Right atrium auricular region (tissue), 2 donors: ENCODE data around the gene B3GALT2. TPM values are rescaled to one million over a fixed set of nuclear protein-coding genes. Genes with fewer than 3 reads are reported as not detected.
A peak's percentile ranks its signal among the peaks of the same experiment; 100 is the strongest.

Experiments
- DNase-seq: peaks from one replicate; pipeline ENCODE4 v3.0.0-alpha.2; 2019; ENCODE audit warnings: low spot score
- H3K27ac ChIP-seq, 2 donors: fragments of 200-600 bp; sonication (generic); 1 replicate in 1 of 2; 2 replicates in 1 of 2; pipeline ENCODE4 v1.5.1; 2016 to 2019
- H3K27me3 ChIP-seq, 2 donors: fragments of 200-600 bp; sonication (generic); one replicate each; pipeline versions ENCODE4 v1.5.1 to v1.6.0; 2017 to 2019
- H3K36me3 ChIP-seq: fragments of 200-600 bp; sonication (generic); one replicate; pipeline ENCODE4 v1.5.1; 2016
- H3K4me1 ChIP-seq, 2 donors: fragments of 200-600 bp; sonication (generic); one replicate each; pipeline versions ENCODE4 v1.5.1 to v1.6.0; 2017 to 2019
- H3K4me3 ChIP-seq, 2 donors: fragments of 200-600 bp; sonication (generic); 1 replicate in 1 of 2; 2 replicates in 1 of 2; pipeline ENCODE4 v1.5.1; 2017 to 2019; ENCODE audit warnings: mild to moderate bottlenecking in 1 of 2, moderate library complexity in 1 of 2
- H3K9me3 ChIP-seq, 2 donors: fragments of 200-600 bp; sonication (generic); one replicate each; pipeline ENCODE4 v1.5.1; 2019
- total RNA-seq, 2 donors: library from RNA; depleted of rRNA; stranded (reverse); fragments of >200 nt; gene quantifications; one replicate each; pipeline ENCODE4 v1.1.0, GENCODE V29; 2016
- TF ChIP-seq, protein P1 (sequence below), 2 donors: fragments of 200-600 bp; sonication (generic); IDR thresholded peaks; one replicate each; pipeline ENCODE4 v1.5.1; 2019; ENCODE audit warnings: antibody characterized with exemption in 2 of 2

The B3GALT2 gene
- total RNA-seq, 2 donors from 2014 or later: 27.9 to 51.7 TPM

DNA sequence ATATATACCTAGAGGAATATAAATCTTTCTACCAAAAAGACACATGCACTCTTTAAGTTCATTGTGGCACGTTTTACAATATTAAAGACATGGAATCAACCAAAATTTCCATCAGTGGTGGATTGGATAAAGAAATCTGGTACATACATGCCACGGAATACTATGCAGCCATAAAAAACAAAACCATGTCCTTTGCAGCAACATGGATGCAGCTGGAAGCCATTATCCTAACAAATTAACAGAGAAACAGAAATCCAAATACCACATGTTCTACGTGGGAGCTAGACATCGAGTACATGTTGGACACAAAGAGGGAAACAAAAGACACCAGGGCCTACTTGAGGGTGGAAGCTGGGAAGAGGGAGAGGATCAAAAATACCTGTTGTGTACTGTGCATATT lies 33.0 kb upstream of the B3GALT2 start:
- no peak overlapping the region for H3K27ac ChIP-seq
- H3K36me3 ChIP-seq: peaks cover 9% of the 10 kb centered on the region
- no peaks in the 10 kb centered on the region for H3K27me3 ChIP-seq
- peaks cover 0 to 16% of the 10 kb centered on the region in 2 donors for H3K4me1 ChIP-seq
- H3K4me3 ChIP-seq: no peak overlapping the region
- H3K9me3 ChIP-seq: no peaks in the 10 kb centered on the region
- DNase-seq: no peak
- TF ChIP-seq, protein P1, sequence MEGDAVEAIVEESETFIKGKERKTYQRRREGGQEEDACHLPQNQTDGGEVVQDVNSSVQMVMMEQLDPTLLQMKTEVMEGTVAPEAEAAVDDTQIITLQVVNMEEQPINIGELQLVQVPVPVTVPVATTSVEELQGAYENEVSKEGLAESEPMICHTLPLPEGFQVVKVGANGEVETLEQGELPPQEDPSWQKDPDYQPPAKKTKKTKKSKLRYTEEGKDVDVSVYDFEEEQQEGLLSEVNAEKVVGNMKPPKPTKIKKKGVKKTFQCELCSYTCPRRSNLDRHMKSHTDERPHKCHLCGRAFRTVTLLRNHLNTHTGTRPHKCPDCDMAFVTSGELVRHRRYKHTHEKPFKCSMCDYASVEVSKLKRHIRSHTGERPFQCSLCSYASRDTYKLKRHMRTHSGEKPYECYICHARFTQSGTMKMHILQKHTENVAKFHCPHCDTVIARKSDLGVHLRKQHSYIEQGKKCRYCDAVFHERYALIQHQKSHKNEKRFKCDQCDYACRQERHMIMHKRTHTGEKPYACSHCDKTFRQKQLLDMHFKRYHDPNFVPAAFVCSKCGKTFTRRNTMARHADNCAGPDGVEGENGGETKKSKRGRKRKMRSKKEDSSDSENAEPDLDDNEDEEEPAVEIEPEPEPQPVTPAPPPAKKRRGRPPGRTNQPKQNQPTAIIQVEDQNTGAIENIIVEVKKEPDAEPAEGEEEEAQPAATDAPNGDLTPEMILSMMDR (IDR thresholded peaks at IDR 0.05): no peak

DNA sequence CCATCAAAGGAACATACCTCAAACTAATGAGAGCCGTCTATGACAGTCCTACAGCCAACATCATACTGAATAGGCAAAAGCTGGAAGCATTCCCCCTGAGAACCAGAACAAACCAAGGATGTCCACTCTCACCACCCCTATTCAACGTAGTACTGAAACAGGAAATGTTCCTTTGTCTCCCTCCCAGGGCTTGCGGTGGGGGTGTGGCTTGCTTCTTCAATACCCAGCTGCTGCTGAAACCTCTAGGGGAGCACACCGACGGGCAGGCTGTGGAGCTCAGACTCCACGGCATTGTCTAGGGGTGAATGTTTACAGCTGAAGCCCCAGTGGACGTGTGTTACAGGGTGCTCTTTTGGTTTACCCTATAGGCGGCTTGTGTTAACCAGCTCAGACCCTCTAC lies 30.5 kb upstream of the B3GALT2 start:
- TF ChIP-seq, protein P1 (IDR thresholded peaks at IDR 0.05): no peak
- Histone ChIP-seq H3K27me3 (no peaks in the 10 kb centered on the region), H3K4me3 (no peak overlapping the region), H3K4me1 (peaks cover 0 to 9% of the 10 kb centered on the region in 2 donors), H3K9me3 (no peaks in the 10 kb centered on the region), H3K27ac (peak overlapping the region; percentile 19 to 31), H3K36me3 (peaks cover 9% of the 10 kb centered on the region)
- DNase-seq: no peak

DNA sequence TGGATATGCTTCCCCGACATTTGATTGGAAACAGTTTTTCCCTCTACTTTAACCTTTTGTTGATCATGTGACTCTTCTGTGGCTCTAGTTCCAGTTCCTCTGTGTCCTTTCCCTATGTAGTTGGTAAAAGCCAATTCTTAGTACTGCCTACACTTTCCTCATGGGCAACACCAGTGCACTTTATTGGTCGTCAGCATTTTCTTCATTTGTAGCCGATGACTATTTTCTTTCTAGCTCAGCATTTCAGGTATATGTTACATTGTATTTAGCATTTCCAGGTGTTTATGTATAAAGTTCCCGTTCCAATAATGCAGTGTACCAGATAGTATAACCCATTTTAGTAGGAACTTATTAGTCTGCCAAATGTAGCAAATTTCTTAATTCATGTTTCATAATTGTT lies 27.6 kb upstream of the B3GALT2 start:
- H3K27ac ChIP-seq: no peak overlapping the region
- no peak overlapping the region for H3K4me3 ChIP-seq
- H3K9me3 ChIP-seq: no peaks in the 10 kb centered on the region
- TF ChIP-seq, protein P1 (IDR thresholded peaks at IDR 0.05): no peak
- no peaks in the 10 kb centered on the region for H3K27me3 ChIP-seq
- DNase-seq: no peak
- H3K4me1 ChIP-seq: peaks cover 0 to 10% of the 10 kb centered on the region in 2 donors
- H3K36me3 ChIP-seq: peaks cover 9% of the 10 kb centered on the region

DNA sequence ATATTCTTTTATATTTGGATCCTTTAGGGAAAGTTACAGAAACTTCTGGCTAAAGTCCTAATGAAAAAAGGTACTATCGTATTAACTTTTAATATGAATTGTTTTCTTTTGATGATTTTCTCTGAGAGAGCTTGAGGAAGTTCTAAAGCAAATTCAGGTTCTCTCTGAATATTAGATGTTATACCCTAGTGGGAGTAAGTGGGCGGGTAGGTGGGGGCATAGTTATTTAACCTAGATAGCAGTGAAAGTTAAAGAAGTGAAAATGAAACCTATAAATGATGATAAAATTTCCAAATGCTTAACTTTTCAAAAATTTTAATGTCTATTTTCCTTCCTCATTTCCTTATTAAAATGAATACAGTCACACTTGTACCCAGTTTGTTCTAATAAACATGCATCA lies 26.2 kb upstream of the B3GALT2 start:
- TF ChIP-seq, protein P1 (IDR thresholded peaks at IDR 0.05): no peak
- no peak for DNase-seq
- Histone ChIP-seq H3K36me3 (peaks cover 9% of the 10 kb centered on the region), H3K27ac (no peak overlapping the region), H3K27me3 (no peaks in the 10 kb centered on the region), H3K4me3 (no peak overlapping the region), H3K4me1 (peaks cover 0 to 10% of the 10 kb centered on the region in 2 donors), H3K9me3 (no peaks in the 10 kb centered on the region)

DNA sequence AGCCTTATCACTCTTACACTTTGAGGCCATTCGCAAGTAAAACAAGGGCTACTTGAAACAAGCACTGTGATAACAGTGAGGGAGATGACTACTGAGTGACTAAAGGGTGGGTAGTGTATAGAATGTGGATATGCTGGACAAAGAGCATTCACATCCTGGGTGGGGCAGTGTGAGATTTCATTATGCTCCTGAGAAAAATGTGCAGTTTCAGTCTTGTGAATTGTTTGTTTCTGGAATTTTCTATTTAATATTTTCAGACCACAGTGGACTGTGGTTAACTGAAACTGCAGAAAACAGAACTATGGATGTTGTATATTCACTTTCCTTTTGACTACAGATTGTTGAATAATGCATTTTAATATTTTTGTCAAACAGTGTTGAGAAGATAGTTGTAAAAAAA lies 25.1 kb upstream of the B3GALT2 start:
- Histone ChIP-seq H3K27me3 (no peaks in the 10 kb centered on the region), H3K36me3 (peaks cover 9% of the 10 kb centered on the region), H3K4me1 (peaks cover 0 to 10% of the 10 kb centered on the region in 2 donors), H3K9me3 (peaks cover 0 to 8% of the 10 kb centered on the region in 2 donors), H3K27ac (no peak overlapping the region), H3K4me3 (no peak overlapping the region)
- no peak for DNase-seq
- TF ChIP-seq, protein P1 (IDR thresholded peaks at IDR 0.05): no peak

DNA sequence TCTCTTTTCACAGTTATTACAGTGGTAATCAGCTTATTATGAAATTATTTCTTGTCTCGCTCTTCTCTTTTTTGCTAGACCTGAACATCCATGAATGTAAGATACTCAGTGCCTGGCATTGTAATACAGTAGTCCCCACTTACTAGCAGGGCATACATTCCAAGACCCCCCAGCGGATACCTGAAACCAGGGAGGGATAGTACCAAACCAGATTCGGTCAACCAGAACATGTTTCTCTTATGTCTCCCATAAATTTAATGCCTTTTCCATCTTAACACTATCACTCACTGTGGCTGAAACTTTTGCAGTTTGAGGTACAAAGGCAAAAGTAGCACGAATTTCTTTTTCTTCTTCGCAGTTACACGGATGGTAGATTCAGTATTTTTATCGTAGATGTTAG lies 24.6 kb upstream of the B3GALT2 start:
- no peak for DNase-seq
- Histone ChIP-seq H3K9me3 (peaks cover 0 to 8% of the 10 kb centered on the region in 2 donors), H3K4me1 (peaks cover 0 to 10% of the 10 kb centered on the region in 2 donors), H3K27me3 (no peaks in the 10 kb centered on the region), H3K36me3 (peaks cover 7% of the 10 kb centered on the region), H3K4me3 (no peak overlapping the region), H3K27ac (no peak overlapping the region)
- TF ChIP-seq, protein P1 (IDR thresholded peaks at IDR 0.05): no peak
